HEK293 (cell line): ENCODE results near the gene TBC1D17.

Source experiments
- EGR2 ChIP-seq: fragments of 450-650 bp; formaldehyde crosslinking; IDR thresholded peaks from 2 replicates; pipeline ENCODE4 v1.5.1; 2016; ENCODE audit warnings: low read depth, missing biosample characterization, missing genetic modification characterization
- KLF1 ChIP-seq: fragments of 450-650 bp; formaldehyde crosslinking; IDR thresholded peaks from 2 replicates; pipeline ENCODE4 v1.5.1; 2016; ENCODE audit warnings: missing biosample characterization, missing genetic modification characterization
- KLF7 ChIP-seq: fragments of 450-650 bp; formaldehyde crosslinking; IDR thresholded peaks from 2 replicates; pipeline ENCODE4 v1.5.1; 2016; ENCODE audit warnings: missing biosample characterization, missing genetic modification characterization, borderline replicate concordance
- KLF8 ChIP-seq: fragments of 450-650 bp; formaldehyde crosslinking; IDR thresholded peaks from 2 replicates; pipeline ENCODE4 v1.5.1; 2016; ENCODE audit warnings: missing biosample characterization, missing genetic modification characterization
- MEIS1 ChIP-seq: sonication (generic); formaldehyde crosslinking; IDR thresholded peaks from 2 replicates; pipeline ENCODE4 v1.8.1; 2022; ENCODE audit warnings: missing genetic modification reagents, mild to moderate bottlenecking, borderline replicate concordance
- MZF1 ChIP-seq: fragments of 450-650 bp; formaldehyde crosslinking; IDR thresholded peaks from 2 replicates; pipeline ENCODE4 v1.5.1; 2017; ENCODE audit warnings: missing biosample characterization, missing genetic modification characterization, borderline replicate concordance
- OVOL3 ChIP-seq: fragments of 450-650 bp; formaldehyde crosslinking; IDR thresholded peaks from 2 replicates; pipeline ENCODE4 v1.5.1; 2016; ENCODE audit warnings: missing biosample characterization, missing genetic modification characterization
- SCRT2 ChIP-seq: fragments of 450-650 bp; formaldehyde crosslinking; IDR thresholded peaks from 2 replicates; pipeline ENCODE4 v1.5.1; 2016; ENCODE audit warnings: missing biosample characterization, missing genetic modification characterization
- TRIM28 ChIP-seq: IDR thresholded peaks from 2 replicates; pipeline ENCODE4 v1.6.1; 2011; ENCODE audit warnings: low read length, control low read depth, borderline replicate concordance
- ZFP3 ChIP-seq: fragments of 450-650 bp; formaldehyde crosslinking; IDR thresholded peaks from 2 replicates; pipeline ENCODE4 v1.5.1; 2016; ENCODE audit warnings: low read depth, missing biosample characterization, missing genetic modification characterization
- ZNF132 ChIP-seq: fragments of 450-650 bp; formaldehyde crosslinking; IDR thresholded peaks from 2 replicates; pipeline ENCODE4 v1.5.1; 2017; ENCODE audit warnings: missing biosample characterization, missing genetic modification characterization, borderline replicate concordance
- ZNF138 ChIP-seq: fragments of 450-650 bp; formaldehyde crosslinking; IDR thresholded peaks from 2 replicates; pipeline ENCODE4 v1.5.1; 2016; ENCODE audit warnings: missing biosample characterization, missing genetic modification characterization, borderline replicate concordance
- ZNF157 ChIP-seq: fragments of 450-650 bp; formaldehyde crosslinking; IDR thresholded peaks from 2 replicates; pipeline ENCODE4 v1.5.1; 2016; ENCODE audit warnings: missing biosample characterization, missing genetic modification characterization
- ZNF169 ChIP-seq: fragments of 450-650 bp; formaldehyde crosslinking; IDR thresholded peaks from 2 replicates; pipeline ENCODE4 v1.5.1; 2016; ENCODE audit warnings: missing biosample characterization, missing genetic modification characterization
- ZNF19 ChIP-seq: fragments of 450-650 bp; formaldehyde crosslinking; IDR thresholded peaks from 2 replicates; pipeline ENCODE4; 2016; ENCODE audit warnings: missing biosample characterization, missing genetic modification characterization, low read depth
- ZNF2 ChIP-seq: fragments of 450-650 bp; formaldehyde crosslinking; IDR thresholded peaks from 2 replicates; pipeline ENCODE4 v1.5.1; 2016; ENCODE audit warnings: missing biosample characterization, missing genetic modification characterization
- ZNF211 ChIP-seq: fragments of 450-650 bp; formaldehyde crosslinking; IDR thresholded peaks from 2 replicates; pipeline ENCODE4 v1.5.1; 2016; ENCODE audit warnings: low read depth, missing biosample characterization, missing genetic modification characterization
- ZNF350 ChIP-seq: fragments of 450-650 bp; formaldehyde crosslinking; IDR thresholded peaks from 2 replicates; pipeline ENCODE4 v1.5.0; 2017; ENCODE audit warnings: missing biosample characterization, mild to moderate bottlenecking, missing genetic modification characterization
- ZNF561 ChIP-seq: fragments of 450-650 bp; IDR thresholded peaks from 2 replicates; pipeline ENCODE4 v1.5.1; 2018; ENCODE audit warnings: missing biosample characterization, missing genetic modification characterization, borderline replicate concordance
- ZNF654 ChIP-seq: fragments of 450-650 bp; formaldehyde crosslinking; IDR thresholded peaks from 2 replicates; pipeline ENCODE4 v1.5.1; 2016; ENCODE audit warnings: low read depth, missing biosample characterization, missing genetic modification characterization
- ZNF707 ChIP-seq: fragments of 450-650 bp; formaldehyde crosslinking; IDR thresholded peaks from 2 replicates; pipeline ENCODE4 v1.5.1; 2016; ENCODE audit warnings: missing biosample characterization, missing genetic modification characterization
- ZNF776 ChIP-seq: fragments of 450-650 bp; formaldehyde crosslinking; IDR thresholded peaks from 2 replicates; pipeline ENCODE4 v1.5.0; 2017; ENCODE audit warnings: missing biosample characterization, missing genetic modification characterization, borderline replicate concordance
- ZNF791 ChIP-seq: fragments of 450-650 bp; formaldehyde crosslinking; IDR thresholded peaks from 2 replicates; pipeline ENCODE4 v1.5.1; 2016; ENCODE audit warnings: missing biosample characterization, missing genetic modification characterization
- ZNF830 ChIP-seq: fragments of 450-650 bp; IDR thresholded peaks from 2 replicates; pipeline ENCODE4 v1.5.0; 2018; ENCODE audit warnings: missing biosample characterization, missing genetic modification characterization, low read depth, mild to moderate bottlenecking, moderate library complexity
- ZSCAN23 ChIP-seq: fragments of 450-650 bp; formaldehyde crosslinking; IDR thresholded peaks from 2 replicates; pipeline ENCODE4 v1.5.1; 2016; ENCODE audit warnings: missing biosample characterization, missing genetic modification characterization
- ZXDB ChIP-seq: fragments of 450-650 bp; formaldehyde crosslinking; IDR thresholded peaks from 2 replicates; pipeline ENCODE4 v1.5.1; 2016; ENCODE audit warnings: missing biosample characterization, missing genetic modification characterization
- TF ChIP-seq, protein P1 (sequence below): fragments of 450-650 bp; formaldehyde crosslinking; IDR thresholded peaks from 2 replicates; pipeline ENCODE4 v1.5.1; 2016; ENCODE audit warnings: missing biosample characterization, missing genetic modification characterization
- TF ChIP-seq, protein P2 (sequence below): fragments of 450-650 bp; formaldehyde crosslinking; IDR thresholded peaks from 2 replicates; pipeline ENCODE4 v1.5.1; 2016; ENCODE audit warnings: missing biosample characterization, missing genetic modification characterization
- TF ChIP-seq, protein P3 (sequence below): fragments of 450-650 bp; formaldehyde crosslinking; IDR thresholded peaks from 2 replicates; pipeline ENCODE4 v1.5.1; 2016; ENCODE audit warnings: missing biosample characterization, missing genetic modification characterization
- TF ChIP-seq, protein P4 (sequence below): fragments of 450-650 bp; formaldehyde crosslinking; IDR thresholded peaks from 2 replicates; pipeline ENCODE4 v1.5.1; 2016; ENCODE audit warnings: missing biosample characterization, missing genetic modification characterization, borderline replicate concordance
- TF ChIP-seq, protein P5 (sequence below): fragments of 450-650 bp; formaldehyde crosslinking; IDR thresholded peaks from 2 replicates; pipeline ENCODE4 v1.5.1; 2017; ENCODE audit warnings: missing biosample characterization, missing genetic modification characterization

The TBC1D17 gene

DNA sequence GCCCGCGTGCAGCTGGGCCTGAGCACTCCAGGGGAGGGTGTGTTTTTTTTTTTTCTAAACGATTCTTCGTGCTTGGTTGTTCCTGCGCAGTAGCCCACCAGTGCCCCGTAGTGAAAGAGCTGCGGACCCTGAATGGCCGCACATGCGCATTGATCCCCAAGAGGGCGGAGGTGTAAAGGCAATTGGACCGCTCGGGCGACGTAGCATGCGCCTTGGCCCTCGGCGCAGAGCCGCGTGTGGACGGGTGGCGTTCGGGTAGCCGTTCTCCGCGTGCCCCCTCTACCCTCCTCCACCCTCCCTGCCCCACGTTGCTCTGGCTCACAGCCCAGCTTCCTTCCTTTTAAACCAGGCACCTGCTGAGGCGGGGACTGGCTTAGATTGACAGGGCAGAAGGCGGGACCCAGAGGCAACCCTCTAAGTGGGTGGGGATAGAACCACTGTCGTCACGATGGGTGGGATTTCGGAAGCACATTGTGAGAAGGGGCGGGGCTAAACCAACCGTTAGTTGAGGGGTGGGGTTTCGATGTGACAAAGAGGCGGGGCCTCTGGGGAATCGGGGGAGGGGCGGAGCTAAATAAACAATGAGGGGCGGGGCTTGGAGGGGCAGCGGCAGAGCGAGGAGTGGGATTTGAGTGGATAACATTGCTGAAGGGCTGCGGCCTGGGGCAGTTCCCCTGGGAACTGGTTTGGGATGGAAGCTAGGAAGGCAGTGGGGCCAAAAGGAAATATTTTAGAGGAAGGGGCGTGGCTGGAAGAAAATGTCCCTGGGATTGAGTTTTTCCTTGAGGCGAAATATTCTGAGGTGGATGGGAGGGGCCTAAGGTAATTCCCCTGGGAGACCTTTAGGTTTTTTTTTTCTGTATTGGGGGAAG lies 52.3 kb downstream of the TBC1D17 start (continued):
- TF ChIP-seq TRIM28 (peak; percentile 54; the same call in 1 of the 2 replicates), KLF1 (no peak; the same call in 1 of the 2 replicates), ZXDB (peak; percentile 87), MEIS1 (no peak), ZSCAN23 (no peak; the same call in 1 of the 2 replicates), ZNF561 (tag by site-specific recombination) (no peak; the same call in 1 of the 2 replicates), ZNF830 (tag by site-specific recombination) (no peak), ZNF169 (tag by site-specific recombination) (no peak; the same call in 1 of the 2 replicates), ZNF776 (tag by site-specific recombination) (no peak), ZNF19 (no peak), MZF1 (tag by site-specific recombination) (no peak), ZNF350 (tag by site-specific recombination) (no peak), ZNF654 (tag by site-specific recombination) (no peak), OVOL3 (tag by site-specific recombination) (peak; percentile 30; the same call in 1 of the 2 replicates), ZNF2 (tag by site-specific recombination) (peak; percentile 69), ZNF138 (tag by site-specific recombination) (no peak), SCRT2 (tag by site-specific recombination) (0 out of 2 replicates have a peak, but pooled peaks have one; percentile 28), ZNF211 (tag by site-specific recombination) (no peak), ZNF132 (tag by site-specific recombination) (no peak), KLF8 (peak; percentile 27; the same call in 1 of the 2 replicates), EGR2 (peak; percentile 39; the same call in 1 of the 2 replicates), KLF7 (tag by site-specific recombination) (no peak; the same call in 1 of the 2 replicates), ZNF157 (no peak), ZFP3 (tag by site-specific recombination) (no peak), ZNF707 (tag by site-specific recombination) (no peak), ZNF791 (tag by site-specific recombination) (no peak)
- TF ChIP-seq, protein P1, sequence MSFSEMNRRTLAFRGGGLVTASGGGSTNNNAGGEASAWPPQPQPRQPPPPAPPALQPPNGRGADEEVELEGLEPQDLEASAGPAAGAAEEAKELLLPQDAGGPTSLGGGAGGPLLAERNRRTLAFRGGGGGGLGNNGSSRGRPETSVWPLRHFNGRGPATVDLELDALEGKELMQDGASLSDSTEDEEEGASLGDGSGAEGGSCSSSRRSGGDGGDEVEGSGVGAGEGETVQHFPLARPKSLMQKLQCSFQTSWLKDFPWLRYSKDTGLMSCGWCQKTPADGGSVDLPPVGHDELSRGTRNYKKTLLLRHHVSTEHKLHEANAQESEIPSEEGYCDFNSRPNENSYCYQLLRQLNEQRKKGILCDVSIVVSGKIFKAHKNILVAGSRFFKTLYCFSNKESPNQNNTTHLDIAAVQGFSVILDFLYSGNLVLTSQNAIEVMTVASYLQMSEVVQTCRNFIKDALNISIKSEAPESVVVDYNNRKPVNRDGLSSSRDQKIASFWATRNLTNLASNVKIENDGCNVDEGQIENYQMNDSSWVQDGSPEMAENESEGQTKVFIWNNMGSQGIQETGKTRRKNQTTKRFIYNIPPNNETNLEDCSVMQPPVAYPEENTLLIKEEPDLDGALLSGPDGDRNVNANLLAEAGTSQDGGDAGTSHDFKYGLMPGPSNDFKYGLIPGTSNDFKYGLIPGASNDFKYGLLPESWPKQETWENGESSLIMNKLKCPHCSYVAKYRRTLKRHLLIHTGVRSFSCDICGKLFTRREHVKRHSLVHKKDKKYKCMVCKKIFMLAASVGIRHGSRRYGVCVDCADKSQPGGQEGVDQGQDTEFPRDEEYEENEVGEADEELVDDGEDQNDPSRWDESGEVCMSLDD, result no peak
- TF ChIP-seq, protein P2, sequence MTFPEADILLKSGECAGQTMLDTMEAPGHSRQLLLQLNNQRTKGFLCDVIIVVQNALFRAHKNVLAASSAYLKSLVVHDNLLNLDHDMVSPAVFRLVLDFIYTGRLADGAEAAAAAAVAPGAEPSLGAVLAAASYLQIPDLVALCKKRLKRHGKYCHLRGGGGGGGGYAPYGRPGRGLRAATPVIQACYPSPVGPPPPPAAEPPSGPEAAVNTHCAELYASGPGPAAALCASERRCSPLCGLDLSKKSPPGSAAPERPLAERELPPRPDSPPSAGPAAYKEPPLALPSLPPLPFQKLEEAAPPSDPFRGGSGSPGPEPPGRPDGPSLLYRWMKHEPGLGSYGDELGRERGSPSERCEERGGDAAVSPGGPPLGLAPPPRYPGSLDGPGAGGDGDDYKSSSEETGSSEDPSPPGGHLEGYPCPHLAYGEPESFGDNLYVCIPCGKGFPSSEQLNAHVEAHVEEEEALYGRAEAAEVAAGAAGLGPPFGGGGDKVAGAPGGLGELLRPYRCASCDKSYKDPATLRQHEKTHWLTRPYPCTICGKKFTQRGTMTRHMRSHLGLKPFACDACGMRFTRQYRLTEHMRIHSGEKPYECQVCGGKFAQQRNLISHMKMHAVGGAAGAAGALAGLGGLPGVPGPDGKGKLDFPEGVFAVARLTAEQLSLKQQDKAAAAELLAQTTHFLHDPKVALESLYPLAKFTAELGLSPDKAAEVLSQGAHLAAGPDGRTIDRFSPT (tag by site-specific recombination), result peak; percentile 82
- TF ChIP-seq, protein P3, sequence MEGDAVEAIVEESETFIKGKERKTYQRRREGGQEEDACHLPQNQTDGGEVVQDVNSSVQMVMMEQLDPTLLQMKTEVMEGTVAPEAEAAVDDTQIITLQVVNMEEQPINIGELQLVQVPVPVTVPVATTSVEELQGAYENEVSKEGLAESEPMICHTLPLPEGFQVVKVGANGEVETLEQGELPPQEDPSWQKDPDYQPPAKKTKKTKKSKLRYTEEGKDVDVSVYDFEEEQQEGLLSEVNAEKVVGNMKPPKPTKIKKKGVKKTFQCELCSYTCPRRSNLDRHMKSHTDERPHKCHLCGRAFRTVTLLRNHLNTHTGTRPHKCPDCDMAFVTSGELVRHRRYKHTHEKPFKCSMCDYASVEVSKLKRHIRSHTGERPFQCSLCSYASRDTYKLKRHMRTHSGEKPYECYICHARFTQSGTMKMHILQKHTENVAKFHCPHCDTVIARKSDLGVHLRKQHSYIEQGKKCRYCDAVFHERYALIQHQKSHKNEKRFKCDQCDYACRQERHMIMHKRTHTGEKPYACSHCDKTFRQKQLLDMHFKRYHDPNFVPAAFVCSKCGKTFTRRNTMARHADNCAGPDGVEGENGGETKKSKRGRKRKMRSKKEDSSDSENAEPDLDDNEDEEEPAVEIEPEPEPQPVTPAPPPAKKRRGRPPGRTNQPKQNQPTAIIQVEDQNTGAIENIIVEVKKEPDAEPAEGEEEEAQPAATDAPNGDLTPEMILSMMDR (tag by site-specific recombination), result no peak
- TF ChIP-seq, protein P4, sequence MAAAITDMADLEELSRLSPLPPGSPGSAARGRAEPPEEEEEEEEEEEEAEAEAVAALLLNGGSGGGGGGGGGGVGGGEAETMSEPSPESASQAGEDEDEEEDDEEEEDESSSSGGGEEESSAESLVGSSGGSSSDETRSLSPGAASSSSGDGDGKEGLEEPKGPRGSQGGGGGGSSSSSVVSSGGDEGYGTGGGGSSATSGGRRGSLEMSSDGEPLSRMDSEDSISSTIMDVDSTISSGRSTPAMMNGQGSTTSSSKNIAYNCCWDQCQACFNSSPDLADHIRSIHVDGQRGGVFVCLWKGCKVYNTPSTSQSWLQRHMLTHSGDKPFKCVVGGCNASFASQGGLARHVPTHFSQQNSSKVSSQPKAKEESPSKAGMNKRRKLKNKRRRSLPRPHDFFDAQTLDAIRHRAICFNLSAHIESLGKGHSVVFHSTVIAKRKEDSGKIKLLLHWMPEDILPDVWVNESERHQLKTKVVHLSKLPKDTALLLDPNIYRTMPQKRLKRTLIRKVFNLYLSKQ, result no peak
- TF ChIP-seq, protein P5, sequence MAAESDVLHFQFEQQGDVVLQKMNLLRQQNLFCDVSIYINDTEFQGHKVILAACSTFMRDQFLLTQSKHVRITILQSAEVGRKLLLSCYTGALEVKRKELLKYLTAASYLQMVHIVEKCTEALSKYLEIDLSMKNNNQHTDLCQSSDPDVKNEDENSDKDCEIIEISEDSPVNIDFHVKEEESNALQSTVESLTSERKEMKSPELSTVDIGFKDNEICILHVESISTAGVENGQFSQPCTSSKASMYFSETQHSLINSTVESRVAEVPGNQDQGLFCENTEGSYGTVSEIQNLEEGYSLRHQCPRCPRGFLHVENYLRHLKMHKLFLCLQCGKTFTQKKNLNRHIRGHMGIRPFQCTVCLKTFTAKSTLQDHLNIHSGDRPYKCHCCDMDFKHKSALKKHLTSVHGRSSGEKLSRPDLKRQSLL (tag by site-specific recombination), result no peak
